ELF-1 (cell line): ENCODE data around the gene LIN7B.
A peak's percentile ranks its signal among the peaks of the same experiment; 100 is the strongest.

Source experiments
- DNase-seq: peaks from one replicate; pipeline ENCODE4 v3.0.0-alpha.2; 2016; ENCODE audit warnings: low read depth, low spot score

The LIN7B gene

DNA sequence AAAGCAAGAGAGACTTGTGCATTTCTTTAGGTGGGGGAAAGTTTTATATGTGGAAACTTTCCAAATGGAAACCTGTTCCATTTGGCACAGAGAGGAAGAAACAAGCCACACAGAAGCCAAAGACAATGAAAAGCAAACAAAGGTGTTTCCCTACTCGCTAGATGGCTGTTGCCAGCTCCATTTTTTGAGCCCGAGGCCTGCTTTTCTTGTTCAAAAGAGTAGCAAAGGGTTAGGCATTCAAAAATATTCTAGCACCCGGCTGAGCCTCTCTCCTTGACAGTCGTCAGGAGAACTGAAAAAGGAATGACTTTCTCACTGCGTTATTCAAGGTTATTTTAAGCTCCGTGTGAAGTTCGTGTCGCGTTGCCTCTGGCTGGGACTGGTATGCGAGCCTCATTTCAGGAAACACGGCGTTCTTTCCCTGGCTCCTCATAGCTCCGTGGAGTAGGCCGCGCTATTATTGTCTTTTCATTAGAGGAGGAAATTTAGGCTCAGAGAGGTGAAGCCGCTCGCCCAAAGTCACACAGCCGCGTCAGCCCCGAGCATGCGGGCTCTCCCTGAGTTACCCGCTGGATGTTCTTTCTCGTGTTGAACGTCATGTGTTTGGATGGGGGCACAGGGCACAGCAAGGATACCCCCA is 51.1 kb downstream of the LIN7B start:
- DNase-seq, result peak; percentile 14

DNA sequence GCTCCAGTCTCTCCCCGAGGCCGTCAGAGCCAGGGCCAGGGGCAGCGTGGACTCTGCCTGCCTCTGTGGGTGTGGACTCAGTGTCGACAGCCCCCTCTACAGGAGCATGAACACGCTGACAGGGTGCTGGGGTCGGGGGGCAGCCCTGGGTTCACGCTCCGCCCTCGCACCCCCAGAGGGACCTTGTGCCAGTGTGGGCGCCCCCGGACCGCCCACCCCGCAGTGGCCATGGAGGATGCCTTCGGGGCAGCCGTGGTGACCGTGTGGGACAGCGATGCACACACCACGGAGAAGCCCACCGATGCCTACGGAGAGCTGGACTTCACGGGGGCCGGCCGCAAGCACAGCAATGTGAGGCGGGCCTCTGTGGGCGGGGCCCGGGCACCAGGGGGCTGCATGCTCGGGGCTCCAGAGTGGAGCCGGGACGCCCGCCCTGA is 51.7 kb downstream of the LIN7B start:
- DNase-seq, result no peak

DNA sequence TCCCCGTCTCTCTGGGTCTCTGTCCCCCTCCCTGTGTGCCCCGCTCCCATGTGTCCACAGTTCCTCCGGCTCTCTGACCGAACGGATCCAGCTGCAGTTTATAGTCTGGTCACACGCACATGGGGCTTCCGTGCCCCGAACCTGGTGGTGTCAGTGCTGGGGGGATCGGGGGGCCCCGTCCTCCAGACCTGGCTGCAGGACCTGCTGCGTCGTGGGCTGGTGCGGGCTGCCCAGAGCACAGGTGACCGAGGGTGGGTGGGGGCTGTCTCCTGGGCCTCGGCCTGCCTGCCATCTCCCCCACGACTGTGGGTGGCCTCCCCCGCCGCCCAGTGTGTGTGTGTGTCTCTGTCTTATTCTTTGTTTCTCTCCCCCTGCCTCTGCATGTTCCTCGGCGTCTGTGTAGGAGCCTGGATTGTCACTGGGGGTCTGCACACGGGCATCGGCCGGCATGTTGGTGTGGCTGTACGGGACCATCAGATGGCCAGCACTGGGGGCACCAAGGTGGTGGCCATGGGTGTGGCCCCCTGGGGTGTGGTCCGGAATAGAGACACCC is 53.8 kb downstream of the LIN7B start:
- DNase-seq, result no peak
